Adrenal gland (tissue), 5 donors: ENCODE data around the gene CTNS.
"Not testable (repeated sequence)": the region's sequence is repeated elsewhere in the genome, so short reads cannot be mapped to it uniquely, and the experiment has no call there.

ENCODE experiments used
- POLR2A ChIP-seq, 2 donors: fragments of 450-650 bp; IDR thresholded peaks; one replicate each; pipeline ENCODE4 v1.6.1; 2017; ENCODE audit warnings: antibody characterized with exemption in 2 of 2, mild to moderate bottlenecking in 2 of 2, moderate library complexity in 1 of 2
- TF ChIP-seq, protein P1 (sequence below), 6 experiments: fragments of 450-650 bp in 4 of 6; fragments of 200-600 bp in 2 of 6; sonication (generic) in 1 of 6; IDR thresholded peaks; 1 replicate in 5 of 6; 2 replicates in 1 of 6; pipeline versions ENCODE4 v1.5.1 to v1.8.0; 2016 to 2021; ENCODE audit warnings: antibody characterized with exemption in 6 of 6, mild to moderate bottlenecking in 2 of 6, moderate library complexity in 1 of 6
- donor health status: DM: no; HTN: no; CAD: no.

DNA sequence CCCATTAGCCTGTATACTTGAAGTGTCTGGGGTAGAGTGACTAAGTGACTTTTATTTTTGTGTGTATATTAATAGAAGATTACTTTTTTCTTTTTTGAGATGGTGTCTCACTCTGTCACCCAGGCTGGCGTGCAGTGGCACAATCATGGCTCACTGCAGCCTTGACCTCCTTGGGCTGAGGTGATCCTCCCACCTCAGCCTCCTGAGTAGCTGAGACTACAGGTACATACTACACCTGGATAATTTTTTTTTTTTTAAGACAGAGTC, 69.1 kb downstream of the CTNS start:
- not testable (repeated sequence) for TF ChIP-seq POLR2A (IDR thresholded peaks at IDR 0.05)
- TF ChIP-seq, protein P1, sequence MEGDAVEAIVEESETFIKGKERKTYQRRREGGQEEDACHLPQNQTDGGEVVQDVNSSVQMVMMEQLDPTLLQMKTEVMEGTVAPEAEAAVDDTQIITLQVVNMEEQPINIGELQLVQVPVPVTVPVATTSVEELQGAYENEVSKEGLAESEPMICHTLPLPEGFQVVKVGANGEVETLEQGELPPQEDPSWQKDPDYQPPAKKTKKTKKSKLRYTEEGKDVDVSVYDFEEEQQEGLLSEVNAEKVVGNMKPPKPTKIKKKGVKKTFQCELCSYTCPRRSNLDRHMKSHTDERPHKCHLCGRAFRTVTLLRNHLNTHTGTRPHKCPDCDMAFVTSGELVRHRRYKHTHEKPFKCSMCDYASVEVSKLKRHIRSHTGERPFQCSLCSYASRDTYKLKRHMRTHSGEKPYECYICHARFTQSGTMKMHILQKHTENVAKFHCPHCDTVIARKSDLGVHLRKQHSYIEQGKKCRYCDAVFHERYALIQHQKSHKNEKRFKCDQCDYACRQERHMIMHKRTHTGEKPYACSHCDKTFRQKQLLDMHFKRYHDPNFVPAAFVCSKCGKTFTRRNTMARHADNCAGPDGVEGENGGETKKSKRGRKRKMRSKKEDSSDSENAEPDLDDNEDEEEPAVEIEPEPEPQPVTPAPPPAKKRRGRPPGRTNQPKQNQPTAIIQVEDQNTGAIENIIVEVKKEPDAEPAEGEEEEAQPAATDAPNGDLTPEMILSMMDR (IDR thresholded peaks at IDR 0.05): not testable (repeated sequence)
